ENCODE measurements around the gene RIBC2. TPM values are rescaled to one million over a fixed set of nuclear protein-coding genes. Genes with fewer than 3 reads are reported as not detected.

RIBC2 gene
- total and polyA plus RNA-seq, 2 of the 13 experiments (the other 11 are each of a cell fraction or from before 2014, with no cell fraction given) = 0.55 TPM; not detected in 1

- TF ChIP-seq ARID5B (CRISPR knock-in tag; IDR thresholded peaks at IDR 0.05) (no peak), CEBPB (IDR thresholded peaks at IDR 0.05; ENCODE audit: borderline replicate concordance, low read depth, low read length) (peak; percentile 51; the same call in 1 of the 2 replicates), ZBTB49 (CRISPR knock-in tag; IDR thresholded peaks at IDR 0.05; ENCODE audit: borderline replicate concordance) (no peak), ZSCAN25 (CRISPR knock-in tag; IDR thresholded peaks at IDR 0.05) (no peak), ZBTB8A (CRISPR knock-in tag; IDR thresholded peaks at IDR 0.05; ENCODE audit: borderline replicate concordance, low read depth) (no peak)
Measured at GRCh38 chr22:45475851-45476514, 62.5 kb downstream of the RIBC2 start (continued).

GRCh38 chr22:45476814-45477213, 63.3 kb downstream of the RIBC2 start:
- no peak overlapping the region for H3K4me3 ChIP-seq (replicated peaks in 1 of 3; ENCODE audit: insufficient read depth in 1 of 3, low read depth in 2 of 3, low read length in 3 of 3)
- WGBS (ENCODE audit: low lambda C conversion rate) = 2% methylated on average over 6 of the region's 6 CpGs
- intact Hi-C loops (cut with micrococcal nuclease; ENCODE audit: unreplicated experiment) = no loop called here
- CTCF ChIA-PET (ENCODE audit: low intra/inter-chr PET ratio, low total read pairs) = no interaction called here
- peaks cover 68% of the 10 kb centered on the region for H3K4me1 ChIP-seq (ENCODE audit: insufficient read depth, low read length)
- DNase-seq (ENCODE audit: low spot score) (peak; percentile 39), ATAC-seq (peak; percentile 21; the same call in 1 of the 3 replicates), FAIRE-seq (peak; percentile 8)
- in situ Hi-C loops (cut with HindIII; ENCODE audit: extremely low pct_ligation_motif_present, low pct_unique_long_range_greater_than_20kb) = no loop called here
- H3K4me2 ChIP-seq (ENCODE audit: low read depth, low read length) = peak overlapping the region; percentile 49
- no peaks in the 10 kb centered on the region for H3K27me3 ChIP-seq (ENCODE audit: control insufficient read depth in 1 of 2, insufficient read depth in 2 of 2, low read length in 2 of 2)
- POLR2A ChIA-PET = interaction anchor here (1.1 kb wide), 2 partner anchors 27 to 203 kb away, joined by 3 read pairs; no protein-coding TSS in a partner anchor
- H3K36me3 ChIP-seq (replicated peaks in 1 of 2; ENCODE audit: control insufficient read depth in 1 of 2, insufficient read depth in 2 of 2, low read length in 2 of 2) = no peaks in the 10 kb centered on the region
- no peak overlapping the region for H3K9ac ChIP-seq (ENCODE audit: insufficient read depth, low read depth, low read length)
- H2AFZ ChIP-seq (ENCODE audit: low read length) = no peak overlapping the region
- no peaks in the 10 kb centered on the region for H3K9me3 ChIP-seq (ENCODE audit: low read length)
- no peaks in the 10 kb centered on the region for H3K79me2 ChIP-seq (ENCODE audit: insufficient read depth, low read length)
- no peaks in the 10 kb centered on the region for H4K20me1 ChIP-seq (ENCODE audit: insufficient read depth, low read length)
- BruUV-seq (replicated peaks) = no TSS peak
- H3K27ac ChIP-seq (ENCODE audit: extremely low read length, insufficient read depth, low read length) = no peak overlapping the region
- no peak for TF ChIP-seq ZNF318 (CRISPR knock-in tag; IDR thresholded peaks at IDR 0.05)
- no peak for TF ChIP-seq AKAP8 (CRISPR knock-in tag; IDR thresholded peaks at IDR 0.05)

Measured in HepG2 (cell line).